HG02840 (cell line): ENCODE measurements around the gene FBLN5.
"Not testable (repeated sequence)": the region's sequence is repeated elsewhere in the genome, so short reads cannot be mapped to it uniquely, and the experiment has no call there.

Source experiments
- ATAC-seq: cut with Tn5 transposase; IDR thresholded peaks from one replicate; pipeline ENCODE4 v1.9.1; 2021; ENCODE audit warnings: mild to moderate bottlenecking, moderate library complexity, moderate number of reproducible peaks; ENCODE audit not compliant: unreplicated experiment, low FRiP score

The FBLN5 gene

GRCh38 chr14:91911474-91912032 is 35.9 kb downstream of the FBLN5 start:
- no peak for ATAC-seq

GRCh38 chr14:91910196-91910595 is 37.3 kb downstream of the FBLN5 start:
- ATAC-seq = no peak

GRCh38 chr14:91906374-91906773 is 41.1 kb downstream of the FBLN5 start:
- ATAC-seq = no peak

GRCh38 chr14:91904956-91905645 is 42.4 kb downstream of the FBLN5 start:
- no peak for ATAC-seq

- no peak for ATAC-seq
Measured at GRCh38 chr14:91904483-91904882, 43.0 kb downstream of the FBLN5 start.

- no peak for ATAC-seq
Measured at GRCh38 chr14:91903070-91903469, 44.4 kb downstream of the FBLN5 start.

- no peak for ATAC-seq
Measured at GRCh38 chr14:91902336-91902735, 45.2 kb downstream of the FBLN5 start.

- no peak for ATAC-seq
Measured at GRCh38 chr14:91901449-91902226, 45.9 kb downstream of the FBLN5 start.

GRCh38 chr14:91899806-91900205 is 47.7 kb downstream of the FBLN5 start:
- ATAC-seq = no peak

- no peak for ATAC-seq
Measured at GRCh38 chr14:91899213-91899612, 48.3 kb downstream of the FBLN5 start.

GRCh38 chr14:91898372-91898771 is 49.1 kb downstream of the FBLN5 start:
- no peak for ATAC-seq

- not testable (repeated sequence) for ATAC-seq
Measured at GRCh38 chr14:91897716-91898115, 49.8 kb downstream of the FBLN5 start.

GRCh38 chr14:91897106-91897701 is 50.3 kb downstream of the FBLN5 start:
- ATAC-seq = no peak

GRCh38 chr14:91896419-91896818 is 51.1 kb downstream of the FBLN5 start:
- no peak for ATAC-seq

- ATAC-seq = no peak
Measured at GRCh38 chr14:91893669-91894068, 53.8 kb downstream of the FBLN5 start.

GRCh38 chr14:91893007-91893406 is 54.5 kb downstream of the FBLN5 start:
- ATAC-seq = no peak

GRCh38 chr14:91891721-91892220 is 55.7 kb downstream of the FBLN5 start:
- ATAC-seq = no peak

- ATAC-seq = no peak
Measured at GRCh38 chr14:91891101-91891500, 56.4 kb downstream of the FBLN5 start.

GRCh38 chr14:91890291-91890749 is 57.2 kb downstream of the FBLN5 start:
- ATAC-seq = no peak

- no peak for ATAC-seq
Measured at GRCh38 chr14:91889477-91890211, 57.9 kb downstream of the FBLN5 start.
